Measurements from ENCODE around the gene CACNG8.
A peak's percentile ranks its signal among the peaks of the same experiment; 100 is the strongest.

The CACNG8 gene

DNA sequence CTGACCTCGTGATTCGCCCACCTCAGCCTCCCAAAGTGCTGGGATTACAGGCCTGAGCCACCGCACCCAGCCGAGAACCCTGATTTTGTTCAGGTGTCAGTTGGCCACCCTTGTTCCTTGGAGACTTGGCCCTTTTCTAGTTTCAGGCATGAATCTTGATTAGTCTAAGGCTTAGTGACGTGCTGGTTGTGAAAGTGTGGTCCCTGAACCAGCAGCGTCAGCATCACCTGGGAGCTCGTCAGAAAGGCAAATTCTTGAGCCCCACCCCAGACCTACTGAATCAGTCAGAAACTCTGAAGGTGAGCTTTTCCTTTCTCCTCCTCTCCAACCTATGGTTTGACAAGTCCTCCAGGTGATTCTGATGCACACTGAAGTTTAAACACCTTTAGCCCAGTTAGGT, 63.9 kb downstream of the CACNG8 start:
- Histone ChIP-seq H3K4me3 (ENCODE audit: insufficient read depth in 1 of 2, low read depth in 1 of 2, low read length in 2 of 2) (no peak overlapping the region), H3K18ac (ENCODE audit: low read depth in 1 of 2, low read length in 2 of 2) (no peak overlapping the region), H2AK5ac (ENCODE audit: low read length, severe bottlenecking) (no peak overlapping the region), H3K9me3 (ENCODE audit: control insufficient read depth, low read length) (no peaks in the 10 kb centered on the region), H2BK12ac (ENCODE audit: low read length in 2 of 2) (no peak overlapping the region), H2BK120ac (ENCODE audit: low read depth, low read length) (no peak overlapping the region), H3K79me1 (replicated peaks; ENCODE audit: low read length, poor library complexity, severe bottlenecking) (no peaks in the 10 kb centered on the region), H2AFZ (ENCODE audit: low read depth, low read length) (no peak overlapping the region), H3K4me1 (ENCODE audit: control insufficient read depth, insufficient read depth, low read depth, low read length) (no peaks in the 10 kb centered on the region), H2BK15ac (ENCODE audit: low read depth, poor library complexity, severe bottlenecking) (no peak overlapping the region), H3K36me3 (ENCODE audit: control insufficient read depth in 1 of 2, insufficient read depth in 2 of 2, low read depth in 1 of 2, low read length in 2 of 2) (no peaks in the 10 kb centered on the region), H3K27ac (ENCODE audit: low read length, poor library complexity, severe bottlenecking) (no peak overlapping the region), H3K9ac (ENCODE audit: low read length) (no peak overlapping the region), H3K4me2 (ENCODE audit: low read length, poor library complexity, severe bottlenecking) (no peak overlapping the region), H3K23ac (ENCODE audit: low read length in 2 of 2) (no peak overlapping the region), H2BK5ac (ENCODE audit: low read depth, low read length, poor library complexity, severe bottlenecking) (no peak overlapping the region), H3K27me3 (ENCODE audit: control insufficient read depth in 1 of 2, insufficient read depth in 1 of 2, low read length in 2 of 2) (no peaks in the 10 kb centered on the region), H3K14ac (ENCODE audit: low read length in 2 of 2) (no peak overlapping the region), H3K4ac (ENCODE audit: low read depth in 1 of 2, low read length in 2 of 2) (no peak overlapping the region), H4K91ac (ENCODE audit: low read length) (no peak overlapping the region), H4K8ac (ENCODE audit: low read length) (no peak overlapping the region)
- no peak for DNase-seq
- WGBS, result 66% methylated on average over 7 of the region's 7 CpGs

DNA sequence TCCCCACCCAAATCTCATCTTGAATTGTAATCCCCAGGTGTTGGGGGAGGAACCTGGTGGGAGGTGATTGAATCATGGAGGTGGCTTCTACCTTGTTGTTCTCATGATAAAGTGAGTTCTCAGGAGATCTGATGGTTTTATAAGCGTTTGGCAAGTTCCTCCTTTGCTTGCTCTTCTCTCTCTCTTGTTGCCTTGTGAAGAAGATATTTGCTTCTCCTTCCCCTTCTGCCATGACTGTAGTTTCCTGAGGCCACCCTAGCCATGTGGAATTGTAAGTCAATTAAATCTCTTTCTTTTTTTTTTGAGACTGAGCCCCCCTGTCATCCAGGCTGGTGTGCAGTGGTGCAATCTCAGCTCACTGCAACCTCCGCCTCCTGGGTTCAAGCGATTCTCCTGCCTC, 66.6 kb downstream of the CACNG8 start:
- H4K8ac ChIP-seq (ENCODE audit: low read length), result no peak overlapping the region
- no peaks in the 10 kb centered on the region for H3K9me3 ChIP-seq (ENCODE audit: control insufficient read depth, low read length)
- H3K23ac ChIP-seq (ENCODE audit: low read length in 2 of 2), result no peak overlapping the region
- H3K18ac ChIP-seq (ENCODE audit: low read depth in 1 of 2, low read length in 2 of 2), result no peak overlapping the region
- no peak overlapping the region for H3K4me2 ChIP-seq (ENCODE audit: low read length, poor library complexity, severe bottlenecking)
- 95% methylated on average over 2 of the region's 3 CpGs for WGBS
- no peak overlapping the region for H2BK12ac ChIP-seq (ENCODE audit: low read length in 2 of 2)
- H2BK5ac ChIP-seq (ENCODE audit: low read depth, low read length, poor library complexity, severe bottlenecking), result no peak overlapping the region
- H3K4me3 ChIP-seq (ENCODE audit: insufficient read depth in 1 of 2, low read depth in 1 of 2, low read length in 2 of 2), result no peak overlapping the region
- DNase-seq, result no peak
- H3K79me1 ChIP-seq (replicated peaks; ENCODE audit: low read length, poor library complexity, severe bottlenecking), result no peaks in the 10 kb centered on the region
- no peak overlapping the region for H2AK5ac ChIP-seq (ENCODE audit: low read length, severe bottlenecking)
- H3K14ac ChIP-seq (ENCODE audit: low read length in 2 of 2), result no peak overlapping the region
- no peak overlapping the region for H3K9ac ChIP-seq (ENCODE audit: low read length)
- H3K4me1 ChIP-seq (ENCODE audit: control insufficient read depth, insufficient read depth, low read depth, low read length), result no peaks in the 10 kb centered on the region
- no peaks in the 10 kb centered on the region for H3K27me3 ChIP-seq (ENCODE audit: control insufficient read depth in 1 of 2, insufficient read depth in 1 of 2, low read length in 2 of 2)
- H2BK120ac ChIP-seq (ENCODE audit: low read depth, low read length), result no peak overlapping the region
- no peak overlapping the region for H3K27ac ChIP-seq (ENCODE audit: low read length, poor library complexity, severe bottlenecking)
- H2AFZ ChIP-seq (ENCODE audit: low read depth, low read length), result no peak overlapping the region
- no peak overlapping the region for H3K4ac ChIP-seq (ENCODE audit: low read depth in 1 of 2, low read length in 2 of 2)
- H4K91ac ChIP-seq (ENCODE audit: low read length), result no peak overlapping the region
- no peaks in the 10 kb centered on the region for H3K36me3 ChIP-seq (ENCODE audit: control insufficient read depth in 1 of 2, insufficient read depth in 2 of 2, low read depth in 1 of 2, low read length in 2 of 2)
- H2BK15ac ChIP-seq (ENCODE audit: low read depth, poor library complexity, severe bottlenecking), result no peak overlapping the region

DNA sequence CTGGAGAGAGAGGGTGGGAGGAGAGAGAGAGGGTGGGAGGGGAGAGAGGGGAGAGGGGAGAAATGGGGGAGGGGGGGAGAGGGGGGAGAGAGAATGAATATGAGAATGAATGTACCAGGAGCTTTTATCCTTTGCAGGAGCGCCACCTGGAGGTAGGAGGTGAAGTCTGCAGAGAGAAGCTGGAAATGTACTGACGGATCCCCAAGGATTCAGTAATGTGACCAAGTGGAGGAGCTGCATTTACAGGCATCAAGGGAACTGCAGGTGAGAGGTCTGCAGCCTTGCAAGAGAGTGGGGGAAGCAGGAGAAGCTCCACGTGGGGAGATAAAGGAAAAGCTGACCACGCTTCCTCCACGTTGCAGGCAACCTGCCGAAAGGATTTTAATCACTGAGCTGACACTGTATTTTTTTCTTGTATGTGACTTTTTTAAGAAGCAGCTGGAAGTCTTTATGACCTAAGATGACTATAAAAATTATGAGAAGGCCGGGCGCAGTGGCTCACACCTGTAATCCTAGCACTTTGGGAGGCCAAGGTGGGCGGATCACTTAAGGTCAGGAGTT, 67.3 kb downstream of the CACNG8 start:
- 36% methylated on average over 9 of the region's 9 CpGs for WGBS
- H3K4me1 ChIP-seq (ENCODE audit: control insufficient read depth, insufficient read depth, low read depth, low read length), result no peaks in the 10 kb centered on the region

DNA sequence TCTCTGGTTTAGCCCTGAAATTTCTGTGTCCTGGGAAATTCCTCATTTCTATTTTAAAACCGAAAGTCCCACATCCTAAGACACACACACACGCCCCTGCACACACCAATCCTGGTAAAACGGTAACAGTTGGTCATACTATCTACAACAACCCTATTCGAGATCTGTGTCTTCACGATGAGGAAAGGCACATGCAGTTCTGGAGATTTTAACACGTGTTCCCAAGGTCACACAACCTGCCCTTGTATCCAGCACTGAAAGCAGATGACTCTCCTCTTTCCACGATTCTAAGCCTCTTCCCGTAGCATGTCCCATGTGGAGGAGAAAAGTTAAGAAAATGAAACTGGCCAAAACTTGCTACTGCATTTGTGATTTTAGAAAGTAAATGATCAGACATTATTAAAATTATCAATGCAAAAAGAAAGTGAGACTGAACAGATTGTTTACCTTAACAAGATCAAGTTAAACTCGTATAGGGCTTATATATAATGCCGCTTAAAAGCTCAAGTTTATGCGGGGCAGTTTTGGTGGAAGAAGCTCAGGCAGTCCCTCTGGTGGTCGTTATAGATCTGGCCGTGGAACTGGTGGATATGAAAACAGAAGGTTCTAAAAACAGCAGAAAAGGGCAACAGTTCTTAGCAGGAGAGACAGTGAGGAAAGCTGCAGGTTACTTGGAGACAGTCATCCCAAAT, 68.3 kb downstream of the CACNG8 start:
- no peak overlapping the region for H2BK15ac ChIP-seq (ENCODE audit: low read depth, poor library complexity, severe bottlenecking)
- H3K79me1 ChIP-seq (replicated peaks; ENCODE audit: low read length, poor library complexity, severe bottlenecking), result no peaks in the 10 kb centered on the region
- H2BK120ac ChIP-seq (ENCODE audit: low read depth, low read length), result no peak overlapping the region
- no peaks in the 10 kb centered on the region for H3K9me3 ChIP-seq (ENCODE audit: control insufficient read depth, low read length)
- H3K23ac ChIP-seq (ENCODE audit: low read length in 2 of 2), result no peak overlapping the region
- no peak overlapping the region for H2AK5ac ChIP-seq (ENCODE audit: low read length, severe bottlenecking)
- 62% methylated on average over 12 of the region's 13 CpGs for WGBS
- peak overlapping the region in 1 of 2 experiments; percentile 75 for H3K4me3 ChIP-seq (ENCODE audit: insufficient read depth in 1 of 2, low read depth in 1 of 2, low read length in 2 of 2)
- H3K36me3 ChIP-seq (ENCODE audit: control insufficient read depth in 1 of 2, insufficient read depth in 2 of 2, low read depth in 1 of 2, low read length in 2 of 2), result no peaks in the 10 kb centered on the region
- no peak overlapping the region for H2BK5ac ChIP-seq (ENCODE audit: low read depth, low read length, poor library complexity, severe bottlenecking)
- no peak for DNase-seq
- no peaks in the 10 kb centered on the region for H3K4me1 ChIP-seq (ENCODE audit: control insufficient read depth, insufficient read depth, low read depth, low read length)
- no peak overlapping the region for H2AFZ ChIP-seq (ENCODE audit: low read depth, low read length)
- H3K4me2 ChIP-seq (ENCODE audit: low read length, poor library complexity, severe bottlenecking), result no peak overlapping the region
- no peak overlapping the region for H2BK12ac ChIP-seq (ENCODE audit: low read length in 2 of 2)
- peak overlapping the region; percentile 77 for H3K9ac ChIP-seq (ENCODE audit: low read length)
- no peak overlapping the region for H4K8ac ChIP-seq (ENCODE audit: low read length)
- H4K91ac ChIP-seq (ENCODE audit: low read length), result no peak overlapping the region
- no peaks in the 10 kb centered on the region for H3K27me3 ChIP-seq (ENCODE audit: control insufficient read depth in 1 of 2, insufficient read depth in 1 of 2, low read length in 2 of 2)
- no peak overlapping the region for H3K18ac ChIP-seq (ENCODE audit: low read depth in 1 of 2, low read length in 2 of 2)
- H3K14ac ChIP-seq (ENCODE audit: low read length in 2 of 2), result no peak overlapping the region
- no peak overlapping the region for H3K27ac ChIP-seq (ENCODE audit: low read length, poor library complexity, severe bottlenecking)
- no peak overlapping the region for H3K4ac ChIP-seq (ENCODE audit: low read depth in 1 of 2, low read length in 2 of 2)

More for the DNA sequence above, 67.3 kb downstream of the CACNG8 start:
- H2BK5ac ChIP-seq (ENCODE audit: low read depth, low read length, poor library complexity, severe bottlenecking), result no peak overlapping the region
- no peaks in the 10 kb centered on the region for H3K27me3 ChIP-seq (ENCODE audit: control insufficient read depth in 1 of 2, insufficient read depth in 1 of 2, low read length in 2 of 2)
- H2AK5ac ChIP-seq (ENCODE audit: low read length, severe bottlenecking), result no peak overlapping the region
- no peak overlapping the region for H3K4me2 ChIP-seq (ENCODE audit: low read length, poor library complexity, severe bottlenecking)
- H3K36me3 ChIP-seq (ENCODE audit: control insufficient read depth in 1 of 2, insufficient read depth in 2 of 2, low read depth in 1 of 2, low read length in 2 of 2), result no peaks in the 10 kb centered on the region
- no peak overlapping the region for H2AFZ ChIP-seq (ENCODE audit: low read depth, low read length)
- H3K14ac ChIP-seq (ENCODE audit: low read length in 2 of 2), result no peak overlapping the region
- peak; percentile 55 for DNase-seq
- no peak overlapping the region for H3K4me3 ChIP-seq (ENCODE audit: insufficient read depth in 1 of 2, low read depth in 1 of 2, low read length in 2 of 2)
- H3K9me3 ChIP-seq (ENCODE audit: control insufficient read depth, low read length), result no peaks in the 10 kb centered on the region
- H4K91ac ChIP-seq (ENCODE audit: low read length), result no peak overlapping the region
- no peaks in the 10 kb centered on the region for H3K79me1 ChIP-seq (replicated peaks; ENCODE audit: low read length, poor library complexity, severe bottlenecking)
- no peak overlapping the region for H2BK120ac ChIP-seq (ENCODE audit: low read depth, low read length)
- no peak overlapping the region for H4K8ac ChIP-seq (ENCODE audit: low read length)
- no peak overlapping the region for H3K9ac ChIP-seq (ENCODE audit: low read length)
- H3K23ac ChIP-seq (ENCODE audit: low read length in 2 of 2), result no peak overlapping the region
- no peak overlapping the region for H3K4ac ChIP-seq (ENCODE audit: low read depth in 1 of 2, low read length in 2 of 2)
- H2BK15ac ChIP-seq (ENCODE audit: low read depth, poor library complexity, severe bottlenecking), result no peak overlapping the region
- H3K27ac ChIP-seq (ENCODE audit: low read length, poor library complexity, severe bottlenecking), result no peak overlapping the region
- no peak overlapping the region for H3K18ac ChIP-seq (ENCODE audit: low read depth in 1 of 2, low read length in 2 of 2)
- H2BK12ac ChIP-seq (ENCODE audit: low read length in 2 of 2), result no peak overlapping the region
